ENCODE data around the gene C1orf56. TPM values are rescaled to one million over a fixed set of nuclear protein-coding genes. Genes with fewer than 3 reads are reported as not detected.

C1orf56 gene
- total RNA-seq, 4 donors from 2014 or later: 3.1 to 4.6 (median 3.6) TPM

DNA sequence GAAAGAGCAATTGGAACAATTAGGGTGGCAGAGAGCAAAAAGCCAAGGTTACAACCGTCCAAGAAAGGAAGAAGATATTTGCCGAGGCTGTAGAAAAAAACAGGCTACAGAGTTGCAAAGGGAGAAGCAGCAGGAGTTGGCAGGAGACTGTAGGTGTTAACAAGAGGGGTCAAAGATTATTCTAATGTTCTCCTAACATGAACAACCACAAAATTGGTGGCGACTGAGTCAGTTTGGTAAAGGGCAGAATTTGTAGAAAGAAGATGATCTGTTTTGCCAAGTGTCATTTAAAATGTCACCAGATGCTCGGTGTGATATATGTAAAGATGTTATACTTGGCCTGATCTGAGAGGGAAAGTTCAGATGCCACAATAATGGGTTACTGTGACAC, 39.7 kb upstream of the C1orf56 start:
- WGBS, 2 donors: 9 to 10% methylated on average over 4 of the region's 4 CpGs
- no peak for TF ChIP-seq POLR2A (IDR thresholded peaks at IDR 0.05)
- TF ChIP-seq, protein P1, sequence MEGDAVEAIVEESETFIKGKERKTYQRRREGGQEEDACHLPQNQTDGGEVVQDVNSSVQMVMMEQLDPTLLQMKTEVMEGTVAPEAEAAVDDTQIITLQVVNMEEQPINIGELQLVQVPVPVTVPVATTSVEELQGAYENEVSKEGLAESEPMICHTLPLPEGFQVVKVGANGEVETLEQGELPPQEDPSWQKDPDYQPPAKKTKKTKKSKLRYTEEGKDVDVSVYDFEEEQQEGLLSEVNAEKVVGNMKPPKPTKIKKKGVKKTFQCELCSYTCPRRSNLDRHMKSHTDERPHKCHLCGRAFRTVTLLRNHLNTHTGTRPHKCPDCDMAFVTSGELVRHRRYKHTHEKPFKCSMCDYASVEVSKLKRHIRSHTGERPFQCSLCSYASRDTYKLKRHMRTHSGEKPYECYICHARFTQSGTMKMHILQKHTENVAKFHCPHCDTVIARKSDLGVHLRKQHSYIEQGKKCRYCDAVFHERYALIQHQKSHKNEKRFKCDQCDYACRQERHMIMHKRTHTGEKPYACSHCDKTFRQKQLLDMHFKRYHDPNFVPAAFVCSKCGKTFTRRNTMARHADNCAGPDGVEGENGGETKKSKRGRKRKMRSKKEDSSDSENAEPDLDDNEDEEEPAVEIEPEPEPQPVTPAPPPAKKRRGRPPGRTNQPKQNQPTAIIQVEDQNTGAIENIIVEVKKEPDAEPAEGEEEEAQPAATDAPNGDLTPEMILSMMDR (IDR thresholded peaks at IDR 0.05): no peak
- no peak overlapping the region for H3K4me3 ChIP-seq (ENCODE audit: low read depth, poor library complexity, severe bottlenecking)
- no peak for DNase-seq (ENCODE audit: low spot score in 2 of 2)
- intact Hi-C loops (cut with DNase I; ENCODE audit: low total_unique reads): no loop called here

DNA sequence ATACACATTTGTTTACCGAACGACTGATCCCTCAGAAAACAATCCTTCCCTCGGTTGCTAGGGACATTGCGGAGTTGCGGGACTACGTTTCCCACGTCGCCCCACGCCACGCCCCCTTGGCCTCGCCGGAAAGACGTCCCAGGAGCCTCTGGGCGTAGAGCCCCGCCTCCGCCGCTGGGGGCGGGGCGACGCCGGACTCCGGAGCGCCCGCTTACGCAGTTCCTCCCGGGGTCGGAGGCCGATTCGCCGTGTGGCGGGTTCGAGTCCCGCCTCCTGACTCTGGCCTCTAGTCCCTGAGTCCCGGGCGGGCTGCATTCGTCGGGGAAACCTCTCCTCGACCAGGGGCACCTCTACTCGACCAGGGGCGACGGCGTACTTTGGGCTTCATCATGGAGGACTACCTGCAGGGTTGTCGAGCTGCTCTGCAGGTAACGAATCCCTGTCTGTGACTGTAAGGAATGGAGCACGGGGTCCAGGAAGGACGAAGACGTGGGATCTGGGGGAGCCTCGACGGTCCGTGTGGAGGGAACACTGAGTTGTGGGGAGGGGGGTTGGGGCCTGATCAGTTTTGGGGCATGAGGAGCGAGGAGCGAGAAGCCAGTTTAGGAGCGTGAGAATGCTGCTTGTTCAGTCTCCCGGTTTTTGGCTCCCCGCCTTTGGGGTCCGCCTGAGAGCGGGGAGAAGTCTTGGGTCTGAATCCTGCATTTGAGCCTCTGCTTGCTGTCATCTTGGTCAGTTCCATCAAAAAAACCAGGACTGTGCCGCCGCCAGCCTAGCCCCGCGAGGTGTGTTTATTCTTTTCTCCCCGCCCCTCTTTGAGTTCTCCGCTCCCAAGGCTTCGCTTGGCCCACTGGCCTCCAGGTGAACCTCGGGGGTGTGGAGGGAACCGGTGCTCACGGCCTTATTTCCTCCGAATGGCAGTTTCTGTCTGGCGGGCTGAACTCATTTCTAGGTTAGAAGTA, 39.0 kb upstream of the C1orf56 start, which contains the start of gene PRUNE1:
Gene PRUNE1 (plus strand): TSS at position 206 of the 962 bp plus-strand sequence. CDS start 184 bp downstream, at position 390.
- intact Hi-C loops (cut with DNase I; ENCODE audit: low total_unique reads): no loop called here
- DNase-seq (ENCODE audit: low spot score in 2 of 2): peak; percentile 95 to 99
- TF ChIP-seq, protein P1 (IDR thresholded peaks at IDR 0.05): no peak
- TF ChIP-seq POLR2A (IDR thresholded peaks at IDR 0.05): no peak
- H3K4me3 ChIP-seq (ENCODE audit: low read depth, poor library complexity, severe bottlenecking): peak within 1 kb of the TSS; percentile 83
- WGBS, 2 donors: 1% methylated on average over 32 to 69 of the region's 69 CpGs

DNA sequence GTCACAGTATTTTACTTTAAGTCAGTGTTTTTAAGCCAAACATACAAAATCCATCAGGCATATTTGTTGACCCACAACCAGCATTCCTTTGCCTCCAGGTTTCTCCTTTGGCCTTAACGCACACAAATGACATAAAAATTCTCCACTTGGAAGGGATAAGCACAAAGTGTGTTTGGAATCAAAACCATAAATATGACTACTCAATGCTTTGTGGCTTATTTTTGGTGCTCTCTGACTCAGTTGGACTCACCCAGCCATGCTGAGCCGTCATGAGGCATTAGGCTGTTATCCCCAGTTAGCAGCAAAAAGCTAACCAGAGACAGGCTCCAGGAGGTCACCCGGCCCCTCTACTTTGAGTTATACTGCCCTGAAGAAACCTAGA, 38.4 kb upstream of the C1orf56 start:
- WGBS, 2 donors: 50 to 51% methylated on average over 3 of the region's 3 CpGs
- intact Hi-C loops (cut with DNase I; ENCODE audit: low total_unique reads): no loop called here

DNA sequence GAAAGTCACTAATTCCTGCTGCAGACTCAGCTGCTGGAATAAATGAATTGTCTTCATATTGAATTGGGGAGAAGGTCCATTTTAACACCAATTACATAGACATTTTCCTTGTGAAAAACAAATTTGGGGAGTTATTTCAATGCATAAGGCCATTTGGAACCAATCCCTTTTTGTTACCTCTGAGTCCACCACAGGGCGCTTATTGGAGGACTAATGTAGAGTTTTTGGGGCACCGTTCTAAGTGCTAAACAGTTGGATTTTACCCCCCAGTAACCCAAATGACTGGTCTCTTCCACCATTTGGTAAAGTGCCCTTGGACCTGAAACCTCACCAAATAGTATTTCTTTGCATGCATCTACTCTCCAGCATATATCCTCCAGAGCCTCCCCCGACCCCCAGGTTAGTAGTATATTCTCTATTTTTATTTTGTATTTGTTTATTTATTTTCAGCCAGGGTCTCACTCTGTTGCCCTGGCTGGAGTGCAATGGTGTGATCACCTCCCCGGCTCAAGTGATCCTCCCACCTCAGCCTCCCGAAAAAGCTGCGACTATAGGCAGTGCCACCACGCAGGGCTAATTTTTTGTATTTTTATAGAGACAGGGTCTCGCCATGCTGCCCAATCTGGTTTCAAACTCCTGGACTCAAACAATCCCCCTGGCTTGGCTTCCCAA, 37.7 kb upstream of the C1orf56 start:
- 97 to 99% methylated on average over 8 of the region's 8 CpGs for WGBS, 2 donors
- intact Hi-C loops (cut with DNase I; ENCODE audit: low total_unique reads): no loop called here
- TF ChIP-seq, protein P1 (IDR thresholded peaks at IDR 0.05): no peak
- no peak for TF ChIP-seq POLR2A (IDR thresholded peaks at IDR 0.05)
- no peak for DNase-seq (ENCODE audit: low spot score in 2 of 2)
- H3K4me3 ChIP-seq (ENCODE audit: low read depth, poor library complexity, severe bottlenecking): no peak overlapping the region

More for the DNA sequence above, 38.4 kb upstream of the C1orf56 start:
- no peak for DNase-seq (ENCODE audit: low spot score in 2 of 2)
- peak overlapping the region; percentile 83 for H3K4me3 ChIP-seq (ENCODE audit: low read depth, poor library complexity, severe bottlenecking)
- TF ChIP-seq, protein P1 (IDR thresholded peaks at IDR 0.05): no peak
- no peak for TF ChIP-seq POLR2A (IDR thresholded peaks at IDR 0.05)

DNA sequence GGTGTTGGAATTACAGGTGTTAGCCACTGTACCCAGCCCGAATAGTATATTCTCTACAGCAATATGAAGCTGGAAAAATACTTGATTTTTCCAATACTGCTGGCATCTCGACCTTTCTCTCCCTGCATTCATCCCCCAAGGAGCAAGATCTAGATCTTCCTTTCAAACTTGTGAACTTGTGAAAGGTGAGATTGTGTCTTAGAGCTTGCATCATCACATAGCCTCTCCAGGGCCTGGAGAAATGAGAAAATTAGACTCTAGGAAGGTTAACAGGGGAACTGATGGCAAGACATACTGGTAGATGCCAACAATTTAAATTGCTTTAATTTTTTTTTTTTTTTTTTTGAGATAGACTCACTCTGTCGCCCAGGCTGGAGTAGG, 37.2 kb upstream of the C1orf56 start:
- no peak for DNase-seq (ENCODE audit: low spot score in 2 of 2)
- intact Hi-C loops (cut with DNase I; ENCODE audit: low total_unique reads): no loop called here
- WGBS, 2 donors: 84 to 91% methylated on average over 3 of the region's 3 CpGs
- H3K4me3 ChIP-seq (ENCODE audit: low read depth, poor library complexity, severe bottlenecking): no peak overlapping the region
- no peak for TF ChIP-seq POLR2A (IDR thresholded peaks at IDR 0.05)
- TF ChIP-seq, protein P1 (IDR thresholded peaks at IDR 0.05): no peak

Measured in lower leg skin (tissue), 4 donors.